ENCODE measurements around the gene NHERF1. TPM values are rescaled to one million over a fixed set of nuclear protein-coding genes. Genes with fewer than 3 reads are reported as not detected.

NHERF1 gene
- total RNA-seq, 1 donor from 2014 or later, result 5.2 TPM

GRCh38 chr17:74779948-74780400, 31.5 kb downstream of the NHERF1 start:
- H3K27ac ChIP-seq (ENCODE audit: low read depth, low read length), result peak overlapping the region; percentile 54
- peaks cover 14 to 25% (median 15%) of the 10 kb centered on the region in 3 donors for H3K4me1 ChIP-seq (ENCODE audit: control insufficient read depth in 3 of 3, insufficient read depth in 3 of 3, low read length in 3 of 3)
- no peaks in the 10 kb centered on the region for H3K27me3 ChIP-seq (ENCODE audit: control insufficient read depth in 3 of 3, insufficient read depth in 3 of 3, low read length in 3 of 3)
- H3K9me3 ChIP-seq (ENCODE audit: control insufficient read depth in 3 of 3, low read length in 3 of 3), result no peaks in the 10 kb centered on the region
- H3K9ac ChIP-seq (ENCODE audit: low read depth in 1 of 3, low read length in 3 of 3), result no peak overlapping the region
- H3K4me3 ChIP-seq (ENCODE audit: low read length in 3 of 3), result no peak overlapping the region
- H3K36me3 ChIP-seq (ENCODE audit: control insufficient read depth in 3 of 3, insufficient read depth in 3 of 3, low read length in 3 of 3), result peaks cover 8 to 19% (median 10%) of the 10 kb centered on the region in 3 donors

GRCh38 chr17:74780443-74781238, 32.2 kb downstream of the NHERF1 start:
- Histone ChIP-seq H3K27me3 (ENCODE audit: control insufficient read depth in 3 of 3, insufficient read depth in 3 of 3, low read length in 3 of 3) (no peaks in the 10 kb centered on the region), H3K4me1 (ENCODE audit: control insufficient read depth in 3 of 3, insufficient read depth in 3 of 3, low read length in 3 of 3) (peaks cover 9 to 20% (median 10%) of the 10 kb centered on the region in 3 donors), H3K9me3 (ENCODE audit: control insufficient read depth in 3 of 3, low read length in 3 of 3) (no peaks in the 10 kb centered on the region), H3K9ac (ENCODE audit: low read depth in 1 of 3, low read length in 3 of 3) (peak overlapping the region in 1 of 3 donors; percentile 21), H3K4me3 (ENCODE audit: low read length in 3 of 3) (no peak overlapping the region), H3K27ac (ENCODE audit: low read depth, low read length) (peak overlapping the region; percentile 45), H3K36me3 (ENCODE audit: control insufficient read depth in 3 of 3, insufficient read depth in 3 of 3, low read length in 3 of 3) (peaks cover 11 to 22% (median 16%) of the 10 kb centered on the region in 3 donors)

- peaks cover 0 to 5% (median 0%) of the 10 kb centered on the region in 3 donors for H3K4me1 ChIP-seq (ENCODE audit: control insufficient read depth in 3 of 3, insufficient read depth in 3 of 3, low read length in 3 of 3)
- no peak overlapping the region for H3K27ac ChIP-seq (ENCODE audit: low read depth, low read length)
- no peak overlapping the region for H3K4me3 ChIP-seq (ENCODE audit: low read length in 3 of 3)
- no peaks in the 10 kb centered on the region for H3K9me3 ChIP-seq (ENCODE audit: control insufficient read depth in 3 of 3, low read length in 3 of 3)
- no peaks in the 10 kb centered on the region for H3K27me3 ChIP-seq (ENCODE audit: control insufficient read depth in 3 of 3, insufficient read depth in 3 of 3, low read length in 3 of 3)
- H3K36me3 ChIP-seq (ENCODE audit: control insufficient read depth in 3 of 3, insufficient read depth in 3 of 3, low read length in 3 of 3), result peaks cover 17 to 21% (median 19%) of the 10 kb centered on the region in 3 donors
- no peak overlapping the region for H3K9ac ChIP-seq (ENCODE audit: low read depth in 1 of 3, low read length in 3 of 3)
Observed at GRCh38 chr17:74782571-74782970, 34.1 kb downstream of the NHERF1 start.

- no peaks in the 10 kb centered on the region for H3K4me1 ChIP-seq (ENCODE audit: control insufficient read depth in 3 of 3, insufficient read depth in 3 of 3, low read length in 3 of 3)
- peaks cover 23 to 26% (median 24%) of the 10 kb centered on the region in 3 donors for H3K36me3 ChIP-seq (ENCODE audit: control insufficient read depth in 3 of 3, insufficient read depth in 3 of 3, low read length in 3 of 3)
- H3K27me3 ChIP-seq (ENCODE audit: control insufficient read depth in 3 of 3, insufficient read depth in 3 of 3, low read length in 3 of 3), result no peaks in the 10 kb centered on the region
- no peak overlapping the region for H3K9ac ChIP-seq (ENCODE audit: low read depth in 1 of 3, low read length in 3 of 3)
- no peaks in the 10 kb centered on the region for H3K9me3 ChIP-seq (ENCODE audit: control insufficient read depth in 3 of 3, low read length in 3 of 3)
- H3K27ac ChIP-seq (ENCODE audit: low read depth, low read length), result no peak overlapping the region
- no peak overlapping the region for H3K4me3 ChIP-seq (ENCODE audit: low read length in 3 of 3)
Observed at GRCh38 chr17:74784125-74784810, 35.8 kb downstream of the NHERF1 start.

- H3K27me3 ChIP-seq (ENCODE audit: control insufficient read depth in 3 of 3, insufficient read depth in 3 of 3, low read length in 3 of 3), result no peaks in the 10 kb centered on the region
- H3K4me1 ChIP-seq (ENCODE audit: control insufficient read depth in 3 of 3, insufficient read depth in 3 of 3, low read length in 3 of 3), result no peaks in the 10 kb centered on the region
- no peak overlapping the region for H3K4me3 ChIP-seq (ENCODE audit: low read length in 3 of 3)
- no peak overlapping the region for H3K27ac ChIP-seq (ENCODE audit: low read depth, low read length)
- H3K36me3 ChIP-seq (ENCODE audit: control insufficient read depth in 3 of 3, insufficient read depth in 3 of 3, low read length in 3 of 3), result peaks cover 15 to 24% (median 22%) of the 10 kb centered on the region in 3 donors
- no peak overlapping the region for H3K9ac ChIP-seq (ENCODE audit: low read depth in 1 of 3, low read length in 3 of 3)
- H3K9me3 ChIP-seq (ENCODE audit: control insufficient read depth in 3 of 3, low read length in 3 of 3), result no peaks in the 10 kb centered on the region
Observed at GRCh38 chr17:74785096-74785980, 36.9 kb downstream of the NHERF1 start.

GRCh38 chr17:74785981-74786360, 37.5 kb downstream of the NHERF1 start:
- Histone ChIP-seq H3K9ac (ENCODE audit: low read depth in 1 of 3, low read length in 3 of 3) (no peak overlapping the region), H3K4me1 (ENCODE audit: control insufficient read depth in 3 of 3, insufficient read depth in 3 of 3, low read length in 3 of 3) (no peaks in the 10 kb centered on the region), H3K36me3 (ENCODE audit: control insufficient read depth in 3 of 3, insufficient read depth in 3 of 3, low read length in 3 of 3) (peaks cover 14 to 23% (median 21%) of the 10 kb centered on the region in 3 donors), H3K27me3 (ENCODE audit: control insufficient read depth in 3 of 3, insufficient read depth in 3 of 3, low read length in 3 of 3) (no peaks in the 10 kb centered on the region), H3K4me3 (ENCODE audit: low read length in 3 of 3) (no peak overlapping the region), H3K9me3 (ENCODE audit: control insufficient read depth in 3 of 3, low read length in 3 of 3) (no peaks in the 10 kb centered on the region), H3K27ac (ENCODE audit: low read depth, low read length) (no peak overlapping the region)

GRCh38 chr17:74786431-74787055, 38.1 kb downstream of the NHERF1 start:
- Histone ChIP-seq H3K4me3 (ENCODE audit: low read length in 3 of 3) (no peak overlapping the region), H3K27me3 (ENCODE audit: control insufficient read depth in 3 of 3, insufficient read depth in 3 of 3, low read length in 3 of 3) (no peaks in the 10 kb centered on the region), H3K36me3 (ENCODE audit: control insufficient read depth in 3 of 3, insufficient read depth in 3 of 3, low read length in 3 of 3) (peaks cover 17 to 23% (median 21%) of the 10 kb centered on the region in 3 donors), H3K9ac (ENCODE audit: low read depth in 1 of 3, low read length in 3 of 3) (no peak overlapping the region), H3K9me3 (ENCODE audit: control insufficient read depth in 3 of 3, low read length in 3 of 3) (no peaks in the 10 kb centered on the region), H3K4me1 (ENCODE audit: control insufficient read depth in 3 of 3, insufficient read depth in 3 of 3, low read length in 3 of 3) (peaks cover 0 to 2% (median 0%) of the 10 kb centered on the region in 3 donors), H3K27ac (ENCODE audit: low read depth, low read length) (no peak overlapping the region)

GRCh38 chr17:74790161-74791058, 42.0 kb downstream of the NHERF1 start:
- no peak overlapping the region for H3K27ac ChIP-seq (ENCODE audit: low read depth, low read length)
- no peaks in the 10 kb centered on the region for H3K27me3 ChIP-seq (ENCODE audit: control insufficient read depth in 3 of 3, insufficient read depth in 3 of 3, low read length in 3 of 3)
- no peaks in the 10 kb centered on the region for H3K9me3 ChIP-seq (ENCODE audit: control insufficient read depth in 3 of 3, low read length in 3 of 3)
- H3K4me1 ChIP-seq (ENCODE audit: control insufficient read depth in 3 of 3, insufficient read depth in 3 of 3, low read length in 3 of 3), result peaks cover 0 to 2% (median 0%) of the 10 kb centered on the region in 3 donors
- no peak overlapping the region for H3K4me3 ChIP-seq (ENCODE audit: low read length in 3 of 3)
- peaks cover 37 to 45% (median 38%) of the 10 kb centered on the region in 3 donors for H3K36me3 ChIP-seq (ENCODE audit: control insufficient read depth in 3 of 3, insufficient read depth in 3 of 3, low read length in 3 of 3)
- H3K9ac ChIP-seq (ENCODE audit: low read depth in 1 of 3, low read length in 3 of 3), result no peak overlapping the region
